NCI-H2029 treated with DMSO at 0.1 percent for 48 hours (cell line): Measurements from ENCODE around the gene PRPF38A.

ENCODE experiments used
- DNase-seq: peaks from one replicate; lab custom pipeline; 2025; lab: John Stamatoyannopoulos, UW

The PRPF38A gene

GRCh38 chr1:52463891-52464290 lies 59.5 kb downstream of the PRPF38A start:
- no peak for DNase-seq

- no peak for DNase-seq
These were observed 64.7 kb downstream of the PRPF38A start for GRCh38 chr1:52469108-52469507.
